Left colon (tissue), 2 donors: Measurements from ENCODE around the gene NKX2-1. TPM values are rescaled to one million over a fixed set of nuclear protein-coding genes. Genes with fewer than 3 reads are reported as not detected.

Experiments
- ATAC-seq: fragments of 200-7000 bp; cut with Tn5 transposase; one replicate; pipeline ENCODE4 v1.9.1; 2020; ENCODE audit warnings: mild to moderate bottlenecking, moderate library complexity
- DNase-seq, 2 donors: peaks; one replicate each; pipeline ENCODE4 v3.0.0-alpha.2; 2020
- intact Hi-C, 2 donors: fragments of 100-400 bp; cut with DNase I in 1 of 2; cut with micrococcal nuclease in 1 of 2; formaldehyde crosslinking; loops; one replicate each; pipeline versions ENCODE4 v1.11.2 to v1.14.0; 2022; cut with DNase I, micrococcal nuclease
- total RNA-seq, 2 donors: library from RNA; stranded (reverse); fragmentation: NEBNext Ultra II Directional; extraction: Animal tissue kit (Norgen Biotek cat#: 25700); gene quantifications; one replicate each; pipeline ENCODE4 v1.2.1, GENCODE V29; 2021
- donor health status: DM: no; HTN: no; CAD: no.
- donor health status: DM: yes; HTN: yes; CAD: no.

The NKX2-1 gene
- total RNA-seq, 2 donors from 2014 or later: not detected

DNA sequence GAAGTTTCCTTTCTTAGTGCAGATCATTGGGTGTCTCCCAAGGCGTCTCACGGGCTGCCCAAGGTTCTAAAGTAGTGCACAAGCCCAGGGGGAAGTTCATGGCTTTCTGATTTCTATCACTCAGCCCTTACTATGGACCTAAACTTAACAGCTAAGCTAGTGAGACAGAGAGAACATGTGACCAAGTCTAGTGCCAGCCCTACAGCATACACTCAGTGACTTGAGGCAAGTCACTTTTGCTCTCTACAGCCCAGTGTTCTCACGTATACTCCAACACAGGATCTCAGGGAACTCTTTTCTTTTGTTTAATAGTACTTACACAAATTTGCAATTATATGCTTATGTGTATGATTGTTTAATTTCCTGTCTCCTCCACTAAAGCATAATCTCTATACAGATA lies 48.6 kb downstream of the NKX2-1 start:
- intact Hi-C loops: no loop called here
- ATAC-seq: no peak
- DNase-seq: no peak

DNA sequence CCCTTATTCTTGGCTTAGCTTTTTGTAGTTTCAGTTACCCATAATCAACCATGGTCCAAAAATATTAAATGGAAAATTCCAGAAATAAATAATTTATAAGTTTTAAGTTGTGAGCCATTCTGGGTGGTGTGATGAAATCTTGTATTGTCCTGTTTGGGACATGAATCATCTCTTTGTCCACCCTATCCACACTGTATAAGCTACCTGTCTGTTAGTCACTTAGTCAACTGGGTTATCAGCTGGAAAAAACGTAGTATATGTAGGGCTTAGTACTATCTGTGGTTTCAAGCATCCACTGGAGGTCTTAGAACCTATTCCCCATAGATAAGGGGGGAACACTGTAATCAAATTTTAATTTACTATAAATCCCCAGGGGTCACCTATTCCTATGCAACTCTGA lies 52.7 kb downstream of the NKX2-1 start:
- intact Hi-C loops: no loop called here
- ATAC-seq (no peak), DNase-seq (no peak)

Other genes starting within 250 kb of the NKX2-1 start
- 10 to 100 TPM; 14.4 to 21.2 TPM for gene MBIP, start 199.6 kb downstream of the NKX2-1 start, total RNA-seq
- not detected for gene NKX2-8, start 62.4 kb upstream of the NKX2-1 start, total RNA-seq
- under 1 TPM; 0.22 to 0.24 TPM for gene PAX9, start 141.6 kb upstream of the NKX2-1 start, total RNA-seq